DMS153 treated with DMSO at 0.1 percent for 48 hours (cell line): Measurements from ENCODE around the gene DLEC1.
"Not testable (repeated sequence)": the region's sequence is repeated elsewhere in the genome, so short reads cannot be mapped to it uniquely, and the experiment has no call there.

ENCODE experiments used
- DNase-seq: peaks from one replicate; lab custom pipeline; 2025; ENCODE audit not compliant: unreplicated experiment; lab: John Stamatoyannopoulos, UW

DLEC1 gene

GRCh38 chr3:38135621-38136277 is 96.7 kb downstream of the DLEC1 start:
- not testable (repeated sequence) for DNase-seq

GRCh38 chr3:38136393-38136776 is 97.4 kb downstream of the DLEC1 start:
- no peak for DNase-seq

GRCh38 chr3:38136777-38137614 is 98.0 kb downstream of the DLEC1 start, which contains the start of gene ACAA1:
Gene ACAA1 (minus strand): TSS chr3:38137127. CDS start chr3:38137035, 92 bp downstream.
- peak; percentile 58 for DNase-seq

GRCh38 chr3:38137615-38138348 is 98.8 kb downstream of the DLEC1 start:
- no peak for DNase-seq

GRCh38 chr3:38138349-38139190 is 99.6 kb downstream of the DLEC1 start, which contains the start of gene MYD88:
Gene MYD88 (plus strand): TSS chr3:38138661. CDS start chr3:38138701, 40 bp downstream.
- DNase-seq = no peak

GRCh38 chr3:38139191-38139590 is 100.2 kb downstream of the DLEC1 start:
- DNase-seq = no peak

- DNase-seq = no peak
These were observed 100.6 kb downstream of the DLEC1 start for GRCh38 chr3:38139652-38140051.

- DNase-seq = no peak
These were observed 101.5 kb downstream of the DLEC1 start for GRCh38 chr3:38140326-38141172.

GRCh38 chr3:38141173-38141951 is 102.4 kb downstream of the DLEC1 start:
- no peak for DNase-seq

GRCh38 chr3:38141952-38142273 is 102.9 kb downstream of the DLEC1 start:
- DNase-seq = no peak

GRCh38 chr3:38142959-38143358 is 104.0 kb downstream of the DLEC1 start:
- no peak for DNase-seq

GRCh38 chr3:38143511-38143910 is 104.5 kb downstream of the DLEC1 start:
- no peak for DNase-seq

- DNase-seq = no peak
These were observed 107.5 kb downstream of the DLEC1 start for GRCh38 chr3:38146504-38146903.

- DNase-seq = no peak
These were observed 108.4 kb downstream of the DLEC1 start for GRCh38 chr3:38147421-38147820.

- DNase-seq = no peak
These were observed 109.4 kb downstream of the DLEC1 start for GRCh38 chr3:38148311-38148882.

- DNase-seq = no peak
These were observed 110.7 kb downstream of the DLEC1 start for GRCh38 chr3:38149708-38150107.

- no peak for DNase-seq
These were observed 111.9 kb downstream of the DLEC1 start for GRCh38 chr3:38150780-38151528.

- DNase-seq = no peak
These were observed 112.8 kb downstream of the DLEC1 start for GRCh38 chr3:38151667-38152265.
